GM19455 (cell line): ENCODE measurements around the gene CST3.

Experiments used
- ATAC-seq: cut with Tn5 transposase; IDR thresholded peaks from one replicate; pipeline ENCODE4 v1.9.1; 2021; ENCODE audit not compliant: unreplicated experiment

The CST3 gene

GRCh38 chr20:23604306-23604705 is 33.4 kb downstream of the CST3 start:
- ATAC-seq = no peak

GRCh38 chr20:23603321-23603720 is 34.4 kb downstream of the CST3 start:
- ATAC-seq = no peak

GRCh38 chr20:23602699-23603098 is 35.1 kb downstream of the CST3 start:
- ATAC-seq = no peak

- ATAC-seq = no peak
Measured at GRCh38 chr20:23602241-23602640, 35.5 kb downstream of the CST3 start.

- ATAC-seq = no peak
Measured at GRCh38 chr20:23601715-23602114, 36.0 kb downstream of the CST3 start.

- no peak for ATAC-seq
Measured at GRCh38 chr20:23598481-23598880, 39.3 kb downstream of the CST3 start.

- ATAC-seq = no peak
Measured at GRCh38 chr20:23596579-23597250, 41.0 kb downstream of the CST3 start.

GRCh38 chr20:23595941-23596340 is 41.8 kb downstream of the CST3 start:
- ATAC-seq = no peak

GRCh38 chr20:23588434-23589403 is 49.0 kb downstream of the CST3 start:
- ATAC-seq = no peak

- no peak for ATAC-seq
Measured at GRCh38 chr20:23587631-23588030, 50.1 kb downstream of the CST3 start.

- no peak for ATAC-seq
Measured at GRCh38 chr20:23586735-23587525, 50.8 kb downstream of the CST3 start.

- no peak for ATAC-seq
Measured at GRCh38 chr20:23585808-23586734, 51.7 kb downstream of the CST3 start.

GRCh38 chr20:23585449-23585807 is 52.3 kb downstream of the CST3 start:
- ATAC-seq = no peak

GRCh38 chr20:23584434-23585199 is 53.1 kb downstream of the CST3 start:
- ATAC-seq = no peak
